Endometrial microvascular endothelial cells (primary cell): ENCODE data around the gene DNPH1. TPM values are rescaled to one million over a fixed set of nuclear protein-coding genes. Genes with fewer than 3 reads are reported as not detected.

Experiments
- in situ Hi-C: cut with HindIII; loops from 2 replicates; pipeline ENCODE4 v1.10.0; 2017; ENCODE audit warnings: low sequenced_read_pairs, low pct_unique_long_range_greater_than_20kb; ENCODE audit errors: inconsistent ontology term
- total RNA-seq: library from RNA; depleted of rRNA; stranded (reverse); fragments of >200 nt; gene quantifications from one replicate; pipeline ENCODE4 v1.2.3, GENCODE V29; 2015; ENCODE audit errors: inconsistent ontology term

DNPH1 gene
- 121 TPM for total RNA-seq

GRCh38 chr6:43228951-43229802 is at the start of gene DNPH1:
TSS of gene DNPH1 (minus strand) at chr6:43229481. CDS start at chr6:43229456, 25 bp downstream.
- in situ Hi-C loops: no loop called here

- in situ Hi-C loops: no loop called here
Observed at GRCh38 chr6:43278524-43279078, 49.3 kb upstream of the DNPH1 start.

GRCh38 chr6:43277643-43278523 is 48.6 kb upstream of the DNPH1 start:
- in situ Hi-C loops: no loop called here

GRCh38 chr6:43277306-43277642 is 48.0 kb upstream of the DNPH1 start:
- in situ Hi-C loops: no loop called here

GRCh38 chr6:43276577-43277305 is 47.5 kb upstream of the DNPH1 start:
- in situ Hi-C loops: no loop called here

- in situ Hi-C loops: no loop called here
Observed at GRCh38 chr6:43275801-43276576, 46.7 kb upstream of the DNPH1 start.

- in situ Hi-C loops: no loop called here
Observed at GRCh38 chr6:43274916-43275597, 45.8 kb upstream of the DNPH1 start.

GRCh38 chr6:43274127-43274915 is 45.0 kb upstream of the DNPH1 start:
- in situ Hi-C loops: no loop called here

- in situ Hi-C loops: no loop called here
Observed at GRCh38 chr6:43273707-43274106, 44.4 kb upstream of the DNPH1 start.

GRCh38 chr6:43271944-43272343 is 42.7 kb upstream of the DNPH1 start:
- in situ Hi-C loops: no loop called here

GRCh38 chr6:43271103-43271815 is 42.0 kb upstream of the DNPH1 start:
- in situ Hi-C loops: no loop called here

- in situ Hi-C loops: no loop called here
Observed at GRCh38 chr6:43269273-43270007, 40.2 kb upstream of the DNPH1 start.

GRCh38 chr6:43268782-43269272 is 39.5 kb upstream of the DNPH1 start:
- in situ Hi-C loops: no loop called here

- in situ Hi-C loops: no loop called here
Observed at GRCh38 chr6:43268355-43268700, 39.0 kb upstream of the DNPH1 start.

GRCh38 chr6:43267619-43268354 is 38.5 kb upstream of the DNPH1 start:
- in situ Hi-C loops: no loop called here
